ENCODE data around the gene RHBDD1. TPM values are rescaled to one million over a fixed set of nuclear protein-coding genes. Genes with fewer than 3 reads are reported as not detected.
"Not testable (repeated sequence)": the region's sequence is repeated elsewhere in the genome, so short reads cannot be mapped to it uniquely, and the experiment has no call there.

RHBDD1 gene
- total RNA-seq, 2 experiments from 2014 or later: 33.1 to 44.9 TPM

GRCh38 chr2:226803410-226803809 lies 32.4 kb upstream of the RHBDD1 start:
- Mint-ChIP-seq H3K4me1 (peaks cover 17% of the 10 kb centered on the region), H3K27ac (no peak overlapping the region), H3K9me3 (no peaks in the 10 kb centered on the region), H3K36me3 (no peaks in the 10 kb centered on the region), H3K27me3 (peaks cover 14% of the 10 kb centered on the region), H3K4me3 (no peak overlapping the region)
- POLR2A ChIA-PET: no interaction called here
- DNase-seq: no peak
- ATAC-seq (ENCODE audit: low read depth): no peak

- H3K27ac Mint-ChIP-seq: no peak overlapping the region
- ATAC-seq (ENCODE audit: low read depth) (no peak), DNase-seq (no peak)
- H3K36me3 Mint-ChIP-seq: no peaks in the 10 kb centered on the region
- no peaks in the 10 kb centered on the region for H3K9me3 Mint-ChIP-seq
- H3K4me1 Mint-ChIP-seq: no peaks in the 10 kb centered on the region
- POLR2A ChIA-PET: no interaction called here
- H3K4me3 Mint-ChIP-seq: no peak overlapping the region
- H3K27me3 Mint-ChIP-seq: peaks cover 13% of the 10 kb centered on the region
Observed at GRCh38 chr2:226813148-226813701, 22.6 kb upstream of the RHBDD1 start.

GRCh38 chr2:226818930-226819329 lies 16.9 kb upstream of the RHBDD1 start:
- H3K9me3 Mint-ChIP-seq: peaks cover 1% of the 10 kb centered on the region
- H3K4me3 Mint-ChIP-seq: no peak overlapping the region
- H3K4me1 Mint-ChIP-seq: no peaks in the 10 kb centered on the region
- H3K27me3 Mint-ChIP-seq: peaks cover 6% of the 10 kb centered on the region
- no peak overlapping the region for H3K27ac Mint-ChIP-seq
- POLR2A ChIA-PET: no interaction called here
- DNase-seq (no peak), ATAC-seq (ENCODE audit: low read depth) (no peak)
- no peaks in the 10 kb centered on the region for H3K36me3 Mint-ChIP-seq

- Mint-ChIP-seq H3K4me3 (no peak overlapping the region), H3K27me3 (no peaks in the 10 kb centered on the region), H3K36me3 (peaks cover 3% of the 10 kb centered on the region), H3K27ac (no peak overlapping the region), H3K9me3 (peaks cover 1% of the 10 kb centered on the region), H3K4me1 (peaks cover 4% of the 10 kb centered on the region)
- no peak for DNase-seq
- ATAC-seq (ENCODE audit: low read depth): no peak
- POLR2A ChIA-PET: no interaction called here
Observed at GRCh38 chr2:226825056-226825455, 10.8 kb upstream of the RHBDD1 start.

GRCh38 chr2:226828191-226828590 lies 7.7 kb upstream of the RHBDD1 start:
- Mint-ChIP-seq H3K4me1 (peaks cover 6% of the 10 kb centered on the region), H3K27me3 (no peaks in the 10 kb centered on the region), H3K9me3 (peaks cover 1% of the 10 kb centered on the region), H3K4me3 (no peak overlapping the region), H3K27ac (no peak overlapping the region), H3K36me3 (peaks cover 22% of the 10 kb centered on the region)
- ATAC-seq (ENCODE audit: low read depth) (no peak), DNase-seq (no peak)
- POLR2A ChIA-PET: no interaction called here

GRCh38 chr2:226829721-226830631 lies 5.9 kb upstream of the RHBDD1 start:
- DNase-seq (no peak), ATAC-seq (ENCODE audit: low read depth) (no peak)
- Mint-ChIP-seq H3K4me3 (no peak overlapping the region), H3K27ac (no peak overlapping the region), H3K36me3 (peaks cover 22% of the 10 kb centered on the region), H3K4me1 (peaks cover 16% of the 10 kb centered on the region), H3K9me3 (no peaks in the 10 kb centered on the region), H3K27me3 (no peaks in the 10 kb centered on the region)
- POLR2A ChIA-PET: no interaction called here

- H3K4me1 Mint-ChIP-seq: peaks cover 17% of the 10 kb centered on the region
- POLR2A ChIA-PET: no interaction called here
Observed at GRCh38 chr2:226831266-226831665, 4.6 kb upstream of the RHBDD1 start.

GRCh38 chr2:226832061-226832460 lies 3.8 kb upstream of the RHBDD1 start:
- H3K27ac Mint-ChIP-seq: no peak overlapping the region
- H3K4me3 Mint-ChIP-seq: no peak overlapping the region
- no peaks in the 10 kb centered on the region for H3K9me3 Mint-ChIP-seq
- no peaks in the 10 kb centered on the region for H3K27me3 Mint-ChIP-seq
- no peak for ATAC-seq (ENCODE audit: low read depth)
- H3K4me1 Mint-ChIP-seq: peaks cover 19% of the 10 kb centered on the region
- H3K36me3 Mint-ChIP-seq: peaks cover 22% of the 10 kb centered on the region
- DNase-seq: no peak
- POLR2A ChIA-PET: no interaction called here

More at GRCh38 chr2:226831266-226831665, 4.6 kb upstream of the RHBDD1 start:
- Mint-ChIP-seq H3K27me3 (no peaks in the 10 kb centered on the region), H3K27ac (no peak overlapping the region), H3K36me3 (peaks cover 22% of the 10 kb centered on the region), H3K4me3 (no peak overlapping the region), H3K9me3 (no peaks in the 10 kb centered on the region)
- ATAC-seq (ENCODE audit: low read depth) (no peak), DNase-seq (no peak)

GRCh38 chr2:226834880-226835279 lies 974 bp upstream of the RHBDD1 start:
- peak overlapping the region; percentile 98 for H3K27ac Mint-ChIP-seq

GRCh38 chr2:226835420-226835795 lies 446 bp upstream of the RHBDD1 start:
- DNase-seq: no peak
- Mint-ChIP-seq H3K4me1 (peaks cover 44% of the 10 kb centered on the region), H3K4me3 (peak overlapping the region; percentile 91), H3K27me3 (no peaks in the 10 kb centered on the region), H3K27ac (peak overlapping the region; percentile 98), H3K36me3 (peaks cover 28% of the 10 kb centered on the region), H3K9me3 (no peaks in the 10 kb centered on the region)
- peak; percentile 21 for ATAC-seq (ENCODE audit: low read depth)
- POLR2A ChIA-PET: interaction anchor here (0.6 to 3.2 kb wide), 15 partner anchors 18 to 148 kb away, joined by 3 to 30 read pairs (median 5); partner anchors contain the start of gene IRS1

More at GRCh38 chr2:226834880-226835279, 974 bp upstream of the RHBDD1 start:
- ATAC-seq (ENCODE audit: low read depth); DNase-seq; H3K27me3 Mint-ChIP-seq; H3K9me3 Mint-ChIP-seq: not testable (repeated sequence)
- POLR2A ChIA-PET: interaction anchor here (0.6 to 3.2 kb wide), 13 partner anchors 18 to 149 kb away, joined by 3 to 30 read pairs (median 8); partner anchors contain the start of gene IRS1
- Mint-ChIP-seq H3K4me1 (peaks cover 39% of the 10 kb centered on the region), H3K4me3 (peak overlapping the region; percentile 91), H3K36me3 (peaks cover 23% of the 10 kb centered on the region)

GRCh38 chr2:226836548-226836885 lies 663 bp downstream of the RHBDD1 start:
- peak overlapping the region; percentile 91 for H3K4me3 Mint-ChIP-seq
- H3K4me1 Mint-ChIP-seq: peaks cover 47% of the 10 kb centered on the region
- no peaks in the 10 kb centered on the region for H3K9me3 Mint-ChIP-seq
- ATAC-seq (ENCODE audit: low read depth): peak; percentile 0
- peak overlapping the region; percentile 98 for H3K27ac Mint-ChIP-seq
- POLR2A ChIA-PET: interaction anchor here (1.0 to 3.2 kb wide), 11 partner anchors 34 to 147 kb away, joined by 3 to 30 read pairs (median 9); partner anchors contain the start of gene IRS1
- H3K27me3 Mint-ChIP-seq: no peaks in the 10 kb centered on the region
- peaks cover 23% of the 10 kb centered on the region for H3K36me3 Mint-ChIP-seq
- no peak for DNase-seq

- peak overlapping the region; percentile 98 for H3K27ac Mint-ChIP-seq
- DNase-seq (no peak), ATAC-seq (ENCODE audit: low read depth) (no peak)
- peaks cover 26% of the 10 kb centered on the region for H3K36me3 Mint-ChIP-seq
- no peaks in the 10 kb centered on the region for H3K27me3 Mint-ChIP-seq
- POLR2A ChIA-PET: interaction anchor here (1.8 to 3.2 kb wide), 2 partner anchors 37 to 65 kb away, joined by 5 to 25 read pairs; partner anchors contain the start of gene IRS1
- peaks cover 49% of the 10 kb centered on the region for H3K4me1 Mint-ChIP-seq
- peak overlapping the region; percentile 91 for H3K4me3 Mint-ChIP-seq
- peaks cover 4% of the 10 kb centered on the region for H3K9me3 Mint-ChIP-seq
Observed at GRCh38 chr2:226837334-226837733, 1.5 kb downstream of the RHBDD1 start.

- Mint-ChIP-seq H3K4me3 (peak overlapping the region; percentile 91), H3K27ac (peak overlapping the region; percentile 98), H3K36me3 (peaks cover 29% of the 10 kb centered on the region), H3K9me3 (peaks cover 9% of the 10 kb centered on the region), H3K27me3 (no peaks in the 10 kb centered on the region), H3K4me1 (peaks cover 51% of the 10 kb centered on the region)
- no peak for DNase-seq
- POLR2A ChIA-PET: interaction anchor here (1.8 to 3.2 kb wide), 2 partner anchors 38 to 66 kb away, joined by 5 to 25 read pairs; partner anchors contain the start of gene IRS1
- ATAC-seq (ENCODE audit: low read depth): no peak
Observed at GRCh38 chr2:226837787-226838603, 2.1 kb downstream of the RHBDD1 start.
